ENCODE results near the gene ZNF579.
A peak's percentile ranks its signal among the peaks of the same experiment; 100 is the strongest.

Gene ZNF579

GRCh38 chr19:55580628-55581144, at the start of gene ZNF579:
Gene ZNF579, minus strand, starts transcription at chr19:55580848. Its CDS starts 1,209 bp downstream, at chr19:55579639.
- DNase-seq: peak; percentile 29 to 54

- no peak for DNase-seq
These were observed 45.7 kb upstream of the ZNF579 start for GRCh38 chr19:55626350-55626749.

- DNase-seq: no peak
These were observed 44.3 kb upstream of the ZNF579 start for GRCh38 chr19:55625004-55625326.

- DNase-seq: peak; percentile 72 to 76
These were observed 43.7 kb upstream of the ZNF579 start, which contains the start of gene ZNF784 for GRCh38 chr19:55624109-55625003. Gene ZNF784, minus strand, starts transcription at chr19:55624566. Its CDS starts 5 bp downstream, at chr19:55624561.

GRCh38 chr19:55623561-55623960, 42.9 kb upstream of the ZNF579 start:
- DNase-seq: no peak

GRCh38 chr19:55623130-55623529, 42.5 kb upstream of the ZNF579 start:
- no peak for DNase-seq

- no peak for DNase-seq
These were observed 41.8 kb upstream of the ZNF579 start for GRCh38 chr19:55622242-55622969.

- no peak for DNase-seq
These were observed 41.1 kb upstream of the ZNF579 start for GRCh38 chr19:55621673-55622231.

- DNase-seq: no peak
These were observed 40.6 kb upstream of the ZNF579 start for GRCh38 chr19:55621205-55621672.

GRCh38 chr19:55620410-55621204, 40.0 kb upstream of the ZNF579 start:
- DNase-seq: peak in 1 of 2 donors; percentile 13

GRCh38 chr19:55619286-55619685, 38.6 kb upstream of the ZNF579 start:
- no peak for DNase-seq

- no peak for DNase-seq
These were observed 37.8 kb upstream of the ZNF579 start for GRCh38 chr19:55618426-55618825.

GRCh38 chr19:55617426-55617825, 36.8 kb upstream of the ZNF579 start:
- DNase-seq: no peak

- DNase-seq: no peak
These were observed 35.8 kb upstream of the ZNF579 start for GRCh38 chr19:55616395-55616875.

- DNase-seq: no peak
These were observed 35.1 kb upstream of the ZNF579 start for GRCh38 chr19:55615543-55616394.

- DNase-seq: no peak
These were observed 34.3 kb upstream of the ZNF579 start for GRCh38 chr19:55614711-55615542.

GRCh38 chr19:55613930-55614710, 33.5 kb upstream of the ZNF579 start:
- no peak for DNase-seq

GRCh38 chr19:55613396-55613795, 32.7 kb upstream of the ZNF579 start:
- no peak for DNase-seq

- no peak for DNase-seq
These were observed 31.5 kb upstream of the ZNF579 start for GRCh38 chr19:55611983-55612645.
